Measurements from ENCODE around the gene KDM6A. TPM values are rescaled to one million over a fixed set of nuclear protein-coding genes. Genes with fewer than 3 reads are reported as not detected.
A peak's percentile ranks its signal among the peaks of the same experiment; 100 is the strongest.

KDM6A gene
- total RNA-seq, 1 donor from 2014 or later: 38.4 TPM

DNA sequence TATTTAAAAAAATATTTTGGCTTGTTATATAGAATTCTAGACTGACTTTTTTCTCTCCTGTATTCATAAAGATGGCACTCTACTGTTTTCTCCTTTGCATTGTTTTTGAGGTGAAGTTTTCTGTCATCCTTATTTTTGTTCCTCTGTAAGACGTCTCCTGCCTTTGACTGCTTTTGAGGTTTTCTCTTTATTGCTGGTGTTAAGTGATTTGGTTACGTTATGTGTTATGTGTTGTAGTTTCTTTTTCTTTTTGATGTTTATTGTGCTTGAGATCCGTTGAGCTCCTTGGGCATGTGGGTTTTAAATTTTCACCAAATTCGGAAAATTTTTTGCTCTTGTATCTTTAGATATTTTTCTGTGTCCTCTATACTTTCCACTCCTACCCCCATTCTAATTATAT, 50.0 kb downstream of the KDM6A start:
- peaks cover 1% of the 10 kb centered on the region for H3K27me3 Mint-ChIP-seq (ENCODE audit: unreplicated experiment)
- no peak for DNase-seq (ENCODE audit: low spot score)
- no peaks in the 10 kb centered on the region for H3K9me3 Mint-ChIP-seq (ENCODE audit: unreplicated experiment)
- peaks cover 3% of the 10 kb centered on the region for H3K4me1 Mint-ChIP-seq (ENCODE audit: unreplicated experiment)
- H3K36me3 Mint-ChIP-seq (ENCODE audit: low read depth, unreplicated experiment): no peaks in the 10 kb centered on the region
- H3K4me3 Mint-ChIP-seq (ENCODE audit: unreplicated experiment): no peak overlapping the region
- TF ChIP-seq, protein P1, sequence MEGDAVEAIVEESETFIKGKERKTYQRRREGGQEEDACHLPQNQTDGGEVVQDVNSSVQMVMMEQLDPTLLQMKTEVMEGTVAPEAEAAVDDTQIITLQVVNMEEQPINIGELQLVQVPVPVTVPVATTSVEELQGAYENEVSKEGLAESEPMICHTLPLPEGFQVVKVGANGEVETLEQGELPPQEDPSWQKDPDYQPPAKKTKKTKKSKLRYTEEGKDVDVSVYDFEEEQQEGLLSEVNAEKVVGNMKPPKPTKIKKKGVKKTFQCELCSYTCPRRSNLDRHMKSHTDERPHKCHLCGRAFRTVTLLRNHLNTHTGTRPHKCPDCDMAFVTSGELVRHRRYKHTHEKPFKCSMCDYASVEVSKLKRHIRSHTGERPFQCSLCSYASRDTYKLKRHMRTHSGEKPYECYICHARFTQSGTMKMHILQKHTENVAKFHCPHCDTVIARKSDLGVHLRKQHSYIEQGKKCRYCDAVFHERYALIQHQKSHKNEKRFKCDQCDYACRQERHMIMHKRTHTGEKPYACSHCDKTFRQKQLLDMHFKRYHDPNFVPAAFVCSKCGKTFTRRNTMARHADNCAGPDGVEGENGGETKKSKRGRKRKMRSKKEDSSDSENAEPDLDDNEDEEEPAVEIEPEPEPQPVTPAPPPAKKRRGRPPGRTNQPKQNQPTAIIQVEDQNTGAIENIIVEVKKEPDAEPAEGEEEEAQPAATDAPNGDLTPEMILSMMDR (IDR thresholded peaks at IDR 0.05; ENCODE audit: unreplicated experiment): no peak
- H3K27ac Mint-ChIP-seq (ENCODE audit: unreplicated experiment): peak overlapping the region; percentile 21

DNA sequence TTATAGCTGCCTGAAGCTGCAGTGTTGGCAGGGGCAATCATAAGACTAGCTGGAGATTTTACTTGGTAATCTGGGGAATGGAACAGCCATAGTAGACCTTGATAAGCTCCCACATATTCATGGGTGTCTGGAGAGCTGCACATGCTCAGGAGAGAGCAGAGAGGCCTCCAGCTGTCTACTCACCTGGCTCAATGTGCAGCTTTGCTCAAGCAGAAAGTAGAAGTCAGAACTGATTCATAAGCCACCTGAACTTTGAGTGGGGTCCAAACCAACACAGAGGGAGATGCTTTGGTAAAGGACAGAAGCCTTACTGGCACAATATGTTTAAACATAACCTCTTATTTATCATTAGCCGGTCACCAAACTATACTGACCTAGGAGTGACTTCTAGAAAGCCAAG, 54.4 kb downstream of the KDM6A start:
- H3K36me3 Mint-ChIP-seq (ENCODE audit: low read depth, unreplicated experiment): no peaks in the 10 kb centered on the region
- TF ChIP-seq, protein P1 (IDR thresholded peaks at IDR 0.05; ENCODE audit: unreplicated experiment): no peak
- H3K4me3 Mint-ChIP-seq (ENCODE audit: unreplicated experiment): no peak overlapping the region
- no peaks in the 10 kb centered on the region for H3K9me3 Mint-ChIP-seq (ENCODE audit: unreplicated experiment)
- H3K27ac Mint-ChIP-seq (ENCODE audit: unreplicated experiment): no peak overlapping the region
- peaks cover 1% of the 10 kb centered on the region for H3K27me3 Mint-ChIP-seq (ENCODE audit: unreplicated experiment)
- H3K4me1 Mint-ChIP-seq (ENCODE audit: unreplicated experiment): peaks cover 3% of the 10 kb centered on the region
- DNase-seq (ENCODE audit: low spot score): no peak

DNA sequence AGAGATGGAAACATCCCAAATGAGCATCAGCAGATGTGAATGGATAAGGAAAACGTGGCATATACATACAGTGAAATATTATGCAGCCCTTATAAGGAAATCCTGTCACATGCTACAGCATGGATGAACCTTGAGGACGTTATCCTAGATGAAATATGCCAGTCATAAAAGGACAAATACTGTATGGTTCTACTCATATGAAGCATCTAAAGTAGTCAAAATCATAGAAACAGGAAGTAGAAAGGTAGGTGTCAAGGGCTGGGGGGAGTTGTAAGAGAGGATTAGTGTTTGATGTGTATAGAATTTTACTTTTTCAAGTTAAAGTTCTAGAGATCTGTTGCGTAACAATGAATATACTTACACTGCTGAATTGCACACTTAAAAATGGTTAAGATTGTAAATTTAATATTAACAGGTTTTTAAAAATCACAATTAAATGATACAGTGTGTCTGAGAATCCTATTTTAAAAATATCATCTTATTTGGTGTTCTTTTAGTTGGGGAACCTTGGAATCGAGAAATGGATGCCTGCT, 58.5 kb downstream of the KDM6A start:
- Mint-ChIP-seq H3K4me1 (ENCODE audit: unreplicated experiment) (no peaks in the 10 kb centered on the region), H3K4me3 (ENCODE audit: unreplicated experiment) (no peak overlapping the region), H3K27me3 (ENCODE audit: unreplicated experiment) (peaks cover 3% of the 10 kb centered on the region), H3K27ac (ENCODE audit: unreplicated experiment) (no peak overlapping the region), H3K36me3 (ENCODE audit: low read depth, unreplicated experiment) (no peaks in the 10 kb centered on the region), H3K9me3 (ENCODE audit: unreplicated experiment) (no peaks in the 10 kb centered on the region)
- TF ChIP-seq, protein P1 (IDR thresholded peaks at IDR 0.05; ENCODE audit: unreplicated experiment): no peak
- DNase-seq (ENCODE audit: low spot score): no peak

DNA sequence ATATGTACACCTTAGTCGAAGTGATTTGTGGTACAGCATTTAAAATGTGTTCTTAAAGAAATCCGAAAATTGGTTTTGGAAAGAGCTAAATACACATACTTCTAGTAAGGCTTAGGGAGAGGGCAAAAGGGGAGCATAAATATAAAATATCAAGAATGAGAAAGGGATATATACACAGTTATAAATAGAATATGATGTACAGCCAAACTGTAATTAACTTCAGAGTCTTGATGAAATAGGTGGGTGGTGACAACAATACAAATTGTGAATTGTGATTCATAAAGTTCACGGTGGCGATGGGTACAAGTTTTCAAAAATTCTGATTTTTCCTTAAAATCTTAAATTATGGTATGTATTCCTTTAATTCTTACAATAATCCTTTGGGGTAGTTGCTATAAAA, 62.2 kb downstream of the KDM6A start:
- Mint-ChIP-seq H3K27me3 (ENCODE audit: unreplicated experiment) (peaks cover 6% of the 10 kb centered on the region), H3K9me3 (ENCODE audit: unreplicated experiment) (no peaks in the 10 kb centered on the region), H3K36me3 (ENCODE audit: low read depth, unreplicated experiment) (no peaks in the 10 kb centered on the region), H3K27ac (ENCODE audit: unreplicated experiment) (no peak overlapping the region), H3K4me1 (ENCODE audit: unreplicated experiment) (no peaks in the 10 kb centered on the region), H3K4me3 (ENCODE audit: unreplicated experiment) (no peak overlapping the region)
- TF ChIP-seq, protein P1 (IDR thresholded peaks at IDR 0.05; ENCODE audit: unreplicated experiment): no peak
- DNase-seq (ENCODE audit: low spot score): no peak

DNA sequence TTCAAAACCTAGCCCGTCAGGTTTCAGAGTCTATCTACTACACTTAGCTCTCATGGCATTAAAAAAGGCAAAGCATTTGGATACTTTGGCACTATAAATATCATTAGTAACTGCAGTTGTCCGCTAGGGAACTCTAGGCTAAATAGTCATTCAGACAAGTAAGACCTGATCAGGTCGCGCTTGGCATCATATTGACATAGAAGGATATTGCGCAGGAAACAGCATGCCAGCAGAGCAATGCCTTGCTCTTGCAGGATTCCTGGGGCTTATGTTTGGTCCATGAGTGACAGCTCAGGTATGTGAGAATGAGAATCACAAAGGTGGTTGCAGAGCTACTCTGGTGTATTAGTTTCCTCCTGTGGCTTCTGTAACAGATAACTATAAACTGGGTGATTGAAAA, 62.7 kb downstream of the KDM6A start:
- Mint-ChIP-seq H3K9me3 (ENCODE audit: unreplicated experiment) (no peaks in the 10 kb centered on the region), H3K4me1 (ENCODE audit: unreplicated experiment) (no peaks in the 10 kb centered on the region), H3K27me3 (ENCODE audit: unreplicated experiment) (peaks cover 6% of the 10 kb centered on the region), H3K4me3 (ENCODE audit: unreplicated experiment) (no peak overlapping the region), H3K27ac (ENCODE audit: unreplicated experiment) (no peak overlapping the region), H3K36me3 (ENCODE audit: low read depth, unreplicated experiment) (no peaks in the 10 kb centered on the region)
- TF ChIP-seq, protein P1 (IDR thresholded peaks at IDR 0.05; ENCODE audit: unreplicated experiment): no peak
- no peak for DNase-seq (ENCODE audit: low spot score)

Measured in endothelial cell (in vitro differentiated cells).